NB4 (cell line): Measurements from ENCODE around the gene CCL16.

Experiments
- DNase-seq: peaks from one replicate; pipeline ENCODE4 v3.0.0; 2010; ENCODE audit warnings: low read depth
- H3K4me3 ChIP-seq: one replicate; pipeline ENCODE4 v1.5.1; 2011; ENCODE audit warnings: mild to moderate bottlenecking, low read depth, low read length, moderate library complexity
- MYC ChIP-seq: IDR thresholded peaks from 2 replicates; pipeline ENCODE4 v1.6.1; 2011; ENCODE audit warnings: low read depth, low read length
- POLR2A ChIP-seq: IDR thresholded peaks from 2 replicates; pipeline ENCODE4 v1.6.1; 2011; ENCODE audit warnings: mild to moderate bottlenecking; ENCODE audit not compliant: insufficient read length; ENCODE audit errors: extremely low read depth
- TF ChIP-seq, protein P1 (sequence below): IDR thresholded peaks from one replicate; pipeline ENCODE4 v1.5.1; 2012; ENCODE audit warnings: low read depth, low read length
- TF ChIP-seq, protein P2 (sequence below): IDR thresholded peaks from 2 replicates; pipeline ENCODE4 v1.6.1; 2011; ENCODE audit warnings: low read depth, low read length

CCL16 gene

GRCh38 chr17:36002631-36003030 is 21.3 kb upstream of the CCL16 start:
- DNase-seq: no peak
- no peak overlapping the region for H3K4me3 ChIP-seq
- TF ChIP-seq, protein P1, sequence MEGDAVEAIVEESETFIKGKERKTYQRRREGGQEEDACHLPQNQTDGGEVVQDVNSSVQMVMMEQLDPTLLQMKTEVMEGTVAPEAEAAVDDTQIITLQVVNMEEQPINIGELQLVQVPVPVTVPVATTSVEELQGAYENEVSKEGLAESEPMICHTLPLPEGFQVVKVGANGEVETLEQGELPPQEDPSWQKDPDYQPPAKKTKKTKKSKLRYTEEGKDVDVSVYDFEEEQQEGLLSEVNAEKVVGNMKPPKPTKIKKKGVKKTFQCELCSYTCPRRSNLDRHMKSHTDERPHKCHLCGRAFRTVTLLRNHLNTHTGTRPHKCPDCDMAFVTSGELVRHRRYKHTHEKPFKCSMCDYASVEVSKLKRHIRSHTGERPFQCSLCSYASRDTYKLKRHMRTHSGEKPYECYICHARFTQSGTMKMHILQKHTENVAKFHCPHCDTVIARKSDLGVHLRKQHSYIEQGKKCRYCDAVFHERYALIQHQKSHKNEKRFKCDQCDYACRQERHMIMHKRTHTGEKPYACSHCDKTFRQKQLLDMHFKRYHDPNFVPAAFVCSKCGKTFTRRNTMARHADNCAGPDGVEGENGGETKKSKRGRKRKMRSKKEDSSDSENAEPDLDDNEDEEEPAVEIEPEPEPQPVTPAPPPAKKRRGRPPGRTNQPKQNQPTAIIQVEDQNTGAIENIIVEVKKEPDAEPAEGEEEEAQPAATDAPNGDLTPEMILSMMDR: no peak
- TF ChIP-seq POLR2A (no peak), MYC (no peak)
- TF ChIP-seq, protein P2, sequence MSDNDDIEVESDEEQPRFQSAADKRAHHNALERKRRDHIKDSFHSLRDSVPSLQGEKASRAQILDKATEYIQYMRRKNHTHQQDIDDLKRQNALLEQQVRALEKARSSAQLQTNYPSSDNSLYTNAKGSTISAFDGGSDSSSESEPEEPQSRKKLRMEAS: no peak

- TF ChIP-seq MYC (no peak), POLR2A (no peak)
- TF ChIP-seq, protein P2: no peak
- TF ChIP-seq, protein P1: no peak
- DNase-seq: no peak
- no peak overlapping the region for H3K4me3 ChIP-seq
These were observed 20.7 kb upstream of the CCL16 start for GRCh38 chr17:36001862-36002603.

DNA sequence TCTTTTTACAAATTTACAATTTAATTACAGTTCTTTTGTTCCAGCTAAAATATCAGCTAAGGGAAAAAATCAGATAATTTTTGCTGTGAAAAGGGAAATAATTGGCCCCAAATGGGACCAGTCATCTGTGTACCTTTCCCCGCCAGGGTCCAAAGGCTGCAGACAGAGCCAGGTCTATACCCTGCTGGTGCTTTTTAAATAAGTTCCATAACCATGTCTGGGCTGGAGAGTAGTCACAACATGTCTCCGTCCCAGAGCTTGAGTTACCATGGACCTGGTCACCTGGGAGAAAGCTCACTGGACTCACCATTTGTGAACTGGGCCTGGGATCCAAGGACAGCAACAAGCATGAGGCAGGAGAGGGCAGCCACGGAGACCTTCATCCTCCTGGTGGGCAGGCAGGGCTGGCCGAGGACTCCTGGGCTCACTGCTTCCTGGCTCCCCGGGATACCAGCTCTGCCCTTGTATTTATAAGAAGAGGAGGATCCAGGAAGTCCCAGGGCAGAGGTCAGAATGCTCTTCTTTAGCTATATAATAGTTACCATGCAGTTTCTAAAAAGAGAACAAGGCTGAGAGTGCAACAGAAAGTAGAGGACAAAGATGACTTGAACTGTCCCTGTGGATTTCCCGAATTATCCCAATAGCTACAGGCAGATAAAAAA is 19.9 kb upstream of the CCL16 start, which contains the start of gene CCL15:
Gene CCL15, minus strand, starts transcription at position 444 of the 662 bp plus-strand sequence. Its CDS starts 61 bp downstream, at position 383.
- no peak within 1 kb of the TSS for H3K4me3 ChIP-seq
- TF ChIP-seq POLR2A (no peak), MYC (no peak)
- TF ChIP-seq, protein P2: no peak
- TF ChIP-seq, protein P1: no peak
- DNase-seq: no peak

- DNase-seq: no peak
- no peak overlapping the region for H3K4me3 ChIP-seq
- TF ChIP-seq, protein P1: no peak
- no peak for TF ChIP-seq MYC
- TF ChIP-seq POLR2A: no peak
- TF ChIP-seq, protein P2: no peak
These were observed 19.4 kb upstream of the CCL16 start for GRCh38 chr17:36000732-36001109.

- TF ChIP-seq MYC: no peak
- TF ChIP-seq, protein P1: no peak
- TF ChIP-seq, protein P2: no peak
- TF ChIP-seq POLR2A: no peak
- no peak overlapping the region for H3K4me3 ChIP-seq
- no peak for DNase-seq
These were observed 17.5 kb upstream of the CCL16 start for GRCh38 chr17:35998756-35999155.
